ENCODE results near the gene RPL35.

Gene RPL35

GRCh38 chr9:124820698-124821623 lies 40.8 kb downstream of the RPL35 start:
- no peak for DNase-seq (ENCODE audit: low read depth)

- DNase-seq (ENCODE audit: low read depth): no peak
Measured at GRCh38 chr9:124818431-124819281, 43.1 kb downstream of the RPL35 start.

GRCh38 chr9:124815601-124816000 lies 46.2 kb downstream of the RPL35 start:
- DNase-seq (ENCODE audit: low read depth): no peak

GRCh38 chr9:124814164-124814535 lies 47.6 kb downstream of the RPL35 start:
- no peak for DNase-seq (ENCODE audit: low read depth)

GRCh38 chr9:124813501-124814163 lies 48.1 kb downstream of the RPL35 start:
- no peak for DNase-seq (ENCODE audit: low read depth)

- DNase-seq (ENCODE audit: low read depth): no peak
Measured at GRCh38 chr9:124813041-124813440, 48.7 kb downstream of the RPL35 start.

GRCh38 chr9:124812441-124812876 lies 49.3 kb downstream of the RPL35 start:
- DNase-seq (ENCODE audit: low read depth): peak; percentile 93

- peak; percentile 63 for DNase-seq (ENCODE audit: low read depth)
Measured at GRCh38 chr9:124810663-124811355, 50.9 kb downstream of the RPL35 start.

GRCh38 chr9:124809741-124810500 lies 51.8 kb downstream of the RPL35 start:
- DNase-seq (ENCODE audit: low read depth): no peak

GRCh38 chr9:124809211-124809610 lies 52.5 kb downstream of the RPL35 start:
- DNase-seq (ENCODE audit: low read depth): no peak

- no peak for DNase-seq (ENCODE audit: low read depth)
Measured at GRCh38 chr9:124808246-124808956, 53.4 kb downstream of the RPL35 start.

All from fibroblast of the conjunctiva (primary cell).